Activated T-helper 1 cell treated with anti-CD3 and anti-CD28 coated beads, Interleukin-2, amount 50 U/mL, for 16 hours (primary cell): ENCODE results near the gene LINC00305.

Experiments used
- DNase-seq, 2 donors: peaks; one replicate each; pipeline ENCODE4 v3.0.0-alpha.2; 2020; ENCODE audit warnings: low read depth in 1 of 2, low spot score in 1 of 2

LINC00305 gene

DNA sequence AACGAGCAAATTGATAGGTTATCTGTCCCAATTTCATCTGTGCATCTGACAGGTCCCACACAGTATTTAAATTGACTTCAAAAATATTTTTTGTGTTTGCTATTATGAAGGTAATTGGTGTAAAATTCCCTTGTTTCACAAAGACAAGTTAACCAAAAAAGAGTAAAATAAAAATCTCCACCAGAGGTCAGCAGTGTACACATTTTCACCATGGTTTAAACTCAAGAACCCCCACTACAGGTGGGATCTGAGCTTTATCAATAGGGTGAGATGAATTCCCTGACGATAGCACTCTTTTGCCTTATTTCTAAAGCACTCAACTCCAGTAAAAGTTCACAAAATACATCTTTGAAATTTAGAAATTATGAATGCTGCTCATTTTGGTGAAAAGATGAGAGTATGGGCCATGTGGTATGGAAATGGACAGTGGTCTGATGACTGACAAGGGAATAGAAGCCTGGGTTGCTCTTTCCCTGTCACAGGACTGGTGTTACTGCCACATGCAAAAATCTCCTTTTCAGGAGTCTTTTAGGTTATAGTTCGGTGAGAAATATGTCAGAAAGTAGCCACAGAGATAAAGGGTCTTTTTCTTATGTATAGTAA lies 111.0 kb downstream of the LINC00305 start:
- no peak for DNase-seq

DNA sequence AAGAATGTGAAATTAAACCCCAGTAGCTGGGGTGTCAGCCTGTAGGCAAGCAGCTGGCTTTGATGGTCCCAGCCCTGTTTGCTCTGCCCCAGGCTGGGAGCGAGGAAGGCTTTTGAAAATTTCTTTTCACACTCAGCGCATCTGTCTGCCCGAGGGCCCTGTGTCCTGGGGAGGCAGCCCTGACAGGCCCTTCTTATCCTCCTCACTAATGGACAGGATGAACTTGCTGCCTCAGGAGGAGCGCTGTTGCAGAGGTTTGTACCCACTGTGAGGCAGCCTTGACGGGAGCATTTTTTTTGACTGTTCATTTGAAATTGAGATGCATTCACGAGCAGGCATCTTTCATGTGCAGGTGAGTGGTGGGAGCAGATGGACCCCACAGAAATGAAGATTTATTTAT lies 116.6 kb downstream of the LINC00305 start:
- no peak for DNase-seq

DNA sequence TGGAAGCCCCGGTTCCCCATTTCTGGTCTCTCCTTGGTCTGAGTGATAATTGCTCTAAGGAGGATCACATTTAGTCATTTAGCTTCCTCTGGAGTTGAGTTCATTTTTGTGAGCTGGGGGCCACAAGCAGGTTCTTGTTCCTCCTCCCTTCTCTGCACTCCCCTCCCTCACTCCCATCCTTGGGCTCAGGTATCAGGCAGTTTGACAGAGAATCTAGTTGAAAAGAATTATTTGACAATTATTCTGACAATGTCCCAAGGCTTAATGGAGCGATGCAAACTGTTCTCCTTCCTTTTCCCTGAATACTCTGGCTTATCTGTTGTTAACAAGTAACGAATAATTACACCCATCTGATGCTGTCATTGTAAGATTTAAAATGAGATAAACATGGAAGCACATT lies 117.5 kb downstream of the LINC00305 start:
- DNase-seq: no peak
